ENCODE data around the gene CYP2E1.
"Not testable (repeated sequence)": the region's sequence is repeated elsewhere in the genome, so short reads cannot be mapped to it uniquely, and the experiment has no call there.

CYP2E1 gene

DNA sequence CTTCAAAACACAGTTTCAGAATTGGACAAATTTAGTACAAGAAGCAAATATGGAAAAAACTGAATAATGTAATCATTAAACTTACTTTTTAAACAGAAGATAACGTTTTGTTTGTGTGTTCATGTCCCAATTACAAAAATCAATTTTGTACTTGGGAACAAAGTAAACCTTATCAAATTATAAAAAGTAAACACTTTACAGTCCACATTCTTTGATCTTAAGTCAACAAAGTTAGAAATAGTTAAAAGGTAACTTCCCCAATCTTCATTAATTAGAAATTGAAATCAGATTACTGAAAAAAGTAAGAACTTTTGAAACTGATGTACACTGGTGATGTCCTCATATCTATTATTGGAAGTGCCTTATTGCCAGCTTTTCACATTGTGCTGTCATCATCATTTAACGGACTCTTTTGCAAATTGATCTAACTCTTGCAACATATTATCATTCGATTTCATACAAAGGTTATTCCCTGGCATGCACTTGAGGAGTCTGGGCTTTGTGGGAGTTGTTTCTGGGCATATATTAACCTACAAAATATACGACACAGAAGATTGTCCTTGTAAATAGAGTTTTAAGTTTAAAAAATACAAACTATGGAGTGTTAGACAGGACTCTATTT is 15.1 kb upstream of the CYP2E1 start:
- H3K9me3 ChIP-seq, result no peaks in the 10 kb centered on the region
- no peak overlapping the region for H3K4me3 ChIP-seq (ENCODE audit: low read depth, low read length)
- no peaks in the 10 kb centered on the region for H3K36me3 ChIP-seq
- no peak for DNase-seq
- TF ChIP-seq, protein P1, sequence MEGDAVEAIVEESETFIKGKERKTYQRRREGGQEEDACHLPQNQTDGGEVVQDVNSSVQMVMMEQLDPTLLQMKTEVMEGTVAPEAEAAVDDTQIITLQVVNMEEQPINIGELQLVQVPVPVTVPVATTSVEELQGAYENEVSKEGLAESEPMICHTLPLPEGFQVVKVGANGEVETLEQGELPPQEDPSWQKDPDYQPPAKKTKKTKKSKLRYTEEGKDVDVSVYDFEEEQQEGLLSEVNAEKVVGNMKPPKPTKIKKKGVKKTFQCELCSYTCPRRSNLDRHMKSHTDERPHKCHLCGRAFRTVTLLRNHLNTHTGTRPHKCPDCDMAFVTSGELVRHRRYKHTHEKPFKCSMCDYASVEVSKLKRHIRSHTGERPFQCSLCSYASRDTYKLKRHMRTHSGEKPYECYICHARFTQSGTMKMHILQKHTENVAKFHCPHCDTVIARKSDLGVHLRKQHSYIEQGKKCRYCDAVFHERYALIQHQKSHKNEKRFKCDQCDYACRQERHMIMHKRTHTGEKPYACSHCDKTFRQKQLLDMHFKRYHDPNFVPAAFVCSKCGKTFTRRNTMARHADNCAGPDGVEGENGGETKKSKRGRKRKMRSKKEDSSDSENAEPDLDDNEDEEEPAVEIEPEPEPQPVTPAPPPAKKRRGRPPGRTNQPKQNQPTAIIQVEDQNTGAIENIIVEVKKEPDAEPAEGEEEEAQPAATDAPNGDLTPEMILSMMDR (IDR thresholded peaks at IDR 0.05; ENCODE audit: low read depth, low read length), result no peak
- no peaks in the 10 kb centered on the region for H3K4me1 ChIP-seq
- no peaks in the 10 kb centered on the region; the same call in 1 of the 2 replicates for H3K27me3 ChIP-seq

DNA sequence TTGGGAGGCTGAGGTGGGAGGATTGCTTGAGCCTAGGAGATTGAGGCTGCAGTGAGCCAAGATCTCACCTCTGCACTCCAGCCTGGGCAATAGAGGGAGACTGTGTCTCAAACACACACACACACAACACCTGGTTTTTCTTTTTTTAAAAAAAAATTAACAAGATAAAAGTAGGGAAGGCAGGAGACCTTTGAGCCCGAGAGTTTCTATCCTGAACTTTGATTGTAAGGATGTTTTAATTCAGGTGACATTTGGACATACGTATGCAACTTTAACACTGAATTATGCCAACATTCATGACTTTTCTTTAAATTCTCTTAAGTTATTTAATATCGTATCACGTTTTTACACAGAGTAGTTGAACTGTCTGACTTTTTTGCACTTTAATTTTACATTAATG is 11.7 kb upstream of the CYP2E1 start:
- Histone ChIP-seq H3K4me3 (ENCODE audit: low read depth, low read length) (no peak overlapping the region), H3K36me3 (no peaks in the 10 kb centered on the region), H3K27me3 (peaks cover 2% of the 10 kb centered on the region; the same call in 1 of the 2 replicates), H3K4me1 (no peaks in the 10 kb centered on the region), H3K9me3 (no peaks in the 10 kb centered on the region)
- DNase-seq, result no peak
- TF ChIP-seq, protein P1 (IDR thresholded peaks at IDR 0.05; ENCODE audit: low read depth, low read length), result no peak

DNA sequence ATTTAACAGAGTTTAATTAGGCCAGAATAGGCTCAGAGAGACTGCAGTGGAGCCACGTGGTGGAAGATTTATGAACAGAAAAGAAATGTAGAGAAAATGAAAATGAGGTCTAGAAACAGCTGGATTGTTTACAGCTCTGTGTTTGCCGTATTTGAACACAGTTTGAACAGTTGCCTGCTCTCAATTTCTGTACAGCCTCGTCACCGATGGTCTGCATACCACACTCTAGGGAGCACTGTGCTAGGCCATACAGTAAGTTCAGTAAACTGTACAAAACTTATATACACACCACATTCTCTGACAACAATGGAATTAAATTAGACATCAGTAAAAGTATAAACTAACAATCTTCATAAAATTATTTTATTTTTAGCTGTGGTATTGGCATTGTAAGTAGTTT is 11.1 kb upstream of the CYP2E1 start:
- no peak for DNase-seq
- Histone ChIP-seq H3K27me3 (peaks cover 8% of the 10 kb centered on the region; the same call in 1 of the 2 replicates), H3K4me1 (no peaks in the 10 kb centered on the region), H3K36me3 (no peaks in the 10 kb centered on the region), H3K4me3 (ENCODE audit: low read depth, low read length) (no peak overlapping the region), H3K9me3 (no peaks in the 10 kb centered on the region)
- TF ChIP-seq, protein P1 (IDR thresholded peaks at IDR 0.05; ENCODE audit: low read depth, low read length), result no peak

DNA sequence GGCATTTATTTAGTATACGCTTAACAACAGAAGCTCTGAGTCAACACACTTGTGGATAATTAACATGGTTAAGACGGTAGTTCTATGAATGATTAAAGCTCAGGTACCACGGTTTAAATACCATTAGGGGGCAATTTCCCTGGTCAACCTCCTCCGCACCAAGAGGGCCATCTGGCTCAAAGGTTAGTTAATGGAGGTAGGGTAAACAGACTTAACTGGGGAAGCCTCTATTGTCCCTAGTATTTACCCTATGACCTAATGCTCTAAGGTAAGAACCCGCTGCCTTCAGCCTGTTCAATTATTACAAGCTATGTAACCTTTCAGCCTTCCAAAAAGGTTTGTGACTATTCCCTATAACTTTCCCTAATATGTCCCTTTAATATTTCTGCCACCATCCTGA is 8.6 kb upstream of the CYP2E1 start:
- DNase-seq; H3K4me1 ChIP-seq; H3K27me3 ChIP-seq; H3K36me3 ChIP-seq; H3K9me3 ChIP-seq; H3K4me3 ChIP-seq (ENCODE audit: low read depth, low read length): not testable (repeated sequence)

DNA sequence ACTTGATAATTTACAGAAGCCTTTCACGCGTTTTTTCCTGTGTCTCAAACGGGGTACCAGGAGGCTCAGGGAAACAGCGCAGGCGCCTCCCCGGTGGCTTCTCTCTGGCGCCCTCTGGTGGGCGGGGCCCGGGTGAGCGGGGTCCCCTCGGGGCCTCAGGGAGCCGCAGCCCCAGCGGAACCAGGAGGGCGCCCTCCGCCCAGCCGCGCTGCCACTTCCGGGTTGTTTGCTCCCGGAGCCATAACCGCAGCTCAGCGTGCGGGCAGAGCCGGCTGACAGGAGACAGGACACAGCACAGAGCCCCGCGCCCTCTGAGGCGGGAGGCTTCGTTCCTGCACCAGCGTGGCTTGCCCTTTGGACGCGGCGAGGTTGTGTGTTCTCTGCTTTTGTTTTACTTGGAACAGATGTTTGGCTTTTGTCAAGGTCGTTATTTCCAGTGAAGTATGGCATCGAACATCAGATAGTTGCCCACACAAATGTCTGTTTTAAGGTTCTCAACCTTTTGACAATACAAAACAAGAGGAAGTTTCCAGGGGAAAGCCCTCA is 6.9 kb upstream of the CYP2E1 start:
- Histone ChIP-seq H3K9me3 (no peaks in the 10 kb centered on the region), H3K36me3 (no peaks in the 10 kb centered on the region), H3K4me1 (no peaks in the 10 kb centered on the region), H3K27me3 (peaks cover 9% of the 10 kb centered on the region; the same call in 1 of the 2 replicates), H3K4me3 (ENCODE audit: low read depth, low read length) (peak overlapping the region; percentile 53)
- peak; percentile 85 for DNase-seq
- TF ChIP-seq, protein P1 (IDR thresholded peaks at IDR 0.05; ENCODE audit: low read depth, low read length), result peak; percentile 73

DNA sequence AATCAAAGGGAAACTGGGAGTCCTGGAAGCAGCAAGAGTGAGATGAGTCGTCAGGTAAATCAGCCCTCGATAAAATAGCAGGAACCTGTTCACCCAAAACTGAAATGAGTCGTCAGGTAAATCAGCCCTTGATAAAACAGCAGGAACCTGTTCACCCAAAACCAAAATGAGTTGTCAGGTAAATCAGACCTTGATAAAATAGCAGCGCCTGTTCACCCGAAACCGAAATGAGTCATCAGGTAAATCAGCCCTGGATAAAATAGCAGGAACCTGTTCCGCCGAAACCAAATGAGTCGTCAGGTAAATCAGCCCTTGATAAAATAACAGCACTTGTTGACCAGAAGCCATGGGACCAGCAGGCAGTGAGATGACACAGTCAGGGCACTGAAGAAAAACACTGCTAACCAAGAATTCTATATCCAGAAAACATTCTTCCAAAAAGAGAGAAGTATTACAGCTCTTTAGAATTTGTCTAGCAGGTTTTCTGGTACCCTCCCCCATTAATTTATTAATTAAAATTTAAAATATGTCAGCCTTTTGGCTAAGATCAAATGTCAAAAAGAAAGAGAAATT is 3.4 kb upstream of the CYP2E1 start:
- DNase-seq, result no peak
- Histone ChIP-seq H3K36me3 (no peaks in the 10 kb centered on the region), H3K27me3 (peaks cover 30% of the 10 kb centered on the region), H3K9me3 (no peaks in the 10 kb centered on the region), H3K4me3 (ENCODE audit: low read depth, low read length) (no peak overlapping the region), H3K4me1 (no peaks in the 10 kb centered on the region)
- TF ChIP-seq, protein P1 (IDR thresholded peaks at IDR 0.05; ENCODE audit: low read depth, low read length), result no peak
